GM18951 (cell line): Measurements from ENCODE around the gene ZNF582.

Experiments
- POLR2A ChIP-seq: IDR thresholded peaks from 4 replicates; pipeline ENCODE4 v1.6.1; 2011; ENCODE audit warnings: mild to moderate bottlenecking; ENCODE audit not compliant: insufficient read length, insufficient read depth; ENCODE audit errors: extremely low read depth
- in situ Hi-C: fragments of 300-500 bp; cut with MboI; formaldehyde crosslinking; loops from one replicate; pipeline ENCODE4 v1.12.0; 2022; ENCODE audit warnings: low sequenced_read_pairs, mixed read lengths, inconsistent platforms; ENCODE audit not compliant: unreplicated experiment

Gene ZNF582

DNA sequence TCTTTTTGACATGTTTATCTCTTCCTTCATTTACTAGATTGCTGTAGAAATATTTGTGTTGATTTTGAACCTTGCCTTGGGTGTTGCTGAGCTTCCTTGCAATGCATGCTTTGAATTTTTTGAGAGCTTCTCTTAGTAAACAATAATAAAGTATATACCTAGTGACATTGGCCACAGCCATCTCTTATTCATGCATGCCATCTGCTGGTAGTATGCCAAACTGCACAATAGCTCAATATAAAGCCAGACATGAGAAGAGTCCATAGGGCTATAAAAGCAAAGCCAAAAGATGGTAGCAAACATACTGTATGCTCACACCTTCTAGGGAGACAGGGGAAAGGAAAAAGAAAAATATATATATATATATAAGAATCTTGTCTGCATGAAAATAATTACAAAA lies 59.8 kb downstream of the ZNF582 start:
- in situ Hi-C loops, result no loop called here
- TF ChIP-seq POLR2A, result no peak
